ENCODE measurements around the gene PIEZO1.

- TF ChIP-seq CTCF (conservative IDR thresholded peaks at IDR 0.05 in 1 of 2, IDR thresholded peaks at IDR 0.05 in 1 of 2; ENCODE audit: extremely low read depth in 1 of 2, insufficient read depth in 1 of 2, low read depth in 1 of 2, low read length in 2 of 2) (no peak), EZH2 (IDR thresholded peaks at IDR 0.05; ENCODE audit: borderline replicate concordance, low read length) (no peak)
These were observed 5.5 kb upstream of the PIEZO1 start for GRCh38 chr16:88790312-88791211.

Data from mammary epithelial cell (primary cell).